Measurements from ENCODE around the gene POLR2F.

DNA sequence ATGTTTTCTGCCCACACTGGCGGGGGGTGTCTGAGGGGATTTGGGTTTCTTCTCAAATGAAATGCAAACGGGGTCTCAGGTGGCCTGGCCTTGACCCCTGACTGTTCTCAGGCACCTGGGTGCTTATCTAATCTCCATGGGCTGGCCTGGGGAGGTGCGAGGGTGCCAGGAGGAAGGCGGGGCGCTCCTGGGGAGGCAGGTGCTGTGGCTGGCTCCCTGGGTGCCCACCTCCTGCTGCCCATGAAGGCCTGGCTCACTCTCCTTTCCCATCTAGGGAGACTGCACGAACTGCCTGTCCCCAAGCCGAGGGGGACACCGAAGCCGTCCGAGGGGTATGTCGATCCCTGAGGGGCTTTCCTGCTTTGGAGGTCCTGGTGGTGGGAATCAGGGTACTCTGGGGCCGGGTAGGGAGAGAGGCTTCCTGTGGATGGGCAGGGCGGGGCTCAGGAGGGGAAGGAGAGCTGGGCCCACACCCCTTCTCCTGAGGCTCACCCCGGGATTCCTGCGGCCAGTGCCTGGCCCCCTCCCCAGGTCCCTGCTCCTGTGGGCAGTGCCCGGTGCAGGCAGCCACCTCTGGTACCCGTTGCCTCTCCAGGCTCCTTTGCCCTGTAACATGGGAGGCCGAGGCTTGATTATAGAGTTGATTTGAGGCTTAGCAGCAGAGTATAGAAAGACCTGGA is 29.0 kb upstream of the POLR2F start:
- TF ChIP-seq, protein P1, sequence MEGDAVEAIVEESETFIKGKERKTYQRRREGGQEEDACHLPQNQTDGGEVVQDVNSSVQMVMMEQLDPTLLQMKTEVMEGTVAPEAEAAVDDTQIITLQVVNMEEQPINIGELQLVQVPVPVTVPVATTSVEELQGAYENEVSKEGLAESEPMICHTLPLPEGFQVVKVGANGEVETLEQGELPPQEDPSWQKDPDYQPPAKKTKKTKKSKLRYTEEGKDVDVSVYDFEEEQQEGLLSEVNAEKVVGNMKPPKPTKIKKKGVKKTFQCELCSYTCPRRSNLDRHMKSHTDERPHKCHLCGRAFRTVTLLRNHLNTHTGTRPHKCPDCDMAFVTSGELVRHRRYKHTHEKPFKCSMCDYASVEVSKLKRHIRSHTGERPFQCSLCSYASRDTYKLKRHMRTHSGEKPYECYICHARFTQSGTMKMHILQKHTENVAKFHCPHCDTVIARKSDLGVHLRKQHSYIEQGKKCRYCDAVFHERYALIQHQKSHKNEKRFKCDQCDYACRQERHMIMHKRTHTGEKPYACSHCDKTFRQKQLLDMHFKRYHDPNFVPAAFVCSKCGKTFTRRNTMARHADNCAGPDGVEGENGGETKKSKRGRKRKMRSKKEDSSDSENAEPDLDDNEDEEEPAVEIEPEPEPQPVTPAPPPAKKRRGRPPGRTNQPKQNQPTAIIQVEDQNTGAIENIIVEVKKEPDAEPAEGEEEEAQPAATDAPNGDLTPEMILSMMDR (IDR thresholded peaks at IDR 0.05), result no peak
- no peak for TF ChIP-seq ZFX (IDR thresholded peaks at IDR 0.05; ENCODE audit: borderline replicate concordance)

All from 22Rv1 (cell line).